GM12801 (cell line): Measurements from ENCODE around the gene HIBADH.

Experiments used
- TF ChIP-seq, protein P1 (sequence below): IDR thresholded peaks from one replicate; pipeline ENCODE4 v1.5.1; 2011; ENCODE audit warnings: control low read depth; ENCODE audit not compliant: insufficient read length; ENCODE audit errors: extremely low read depth

The HIBADH gene

DNA sequence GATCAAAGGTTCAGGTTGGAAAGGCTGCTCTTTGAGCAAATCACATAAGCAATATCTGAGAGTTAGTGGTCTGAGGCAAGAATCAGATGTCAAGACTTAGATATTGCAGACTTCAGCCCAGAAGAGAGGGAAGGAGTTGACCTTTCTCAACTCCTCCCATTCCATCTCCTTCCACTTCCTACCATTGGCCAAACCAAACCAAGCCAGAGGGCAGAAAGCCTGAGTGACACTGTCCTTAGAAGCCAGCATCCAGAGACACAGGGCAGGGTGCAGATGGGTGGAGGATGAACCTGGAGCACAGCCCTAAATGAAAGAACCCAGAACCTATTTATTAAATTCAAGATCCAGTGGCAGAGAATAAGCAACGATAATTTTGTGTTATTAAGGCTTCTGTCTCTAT is 180.5 kb downstream of the HIBADH start:
- TF ChIP-seq, protein P1, sequence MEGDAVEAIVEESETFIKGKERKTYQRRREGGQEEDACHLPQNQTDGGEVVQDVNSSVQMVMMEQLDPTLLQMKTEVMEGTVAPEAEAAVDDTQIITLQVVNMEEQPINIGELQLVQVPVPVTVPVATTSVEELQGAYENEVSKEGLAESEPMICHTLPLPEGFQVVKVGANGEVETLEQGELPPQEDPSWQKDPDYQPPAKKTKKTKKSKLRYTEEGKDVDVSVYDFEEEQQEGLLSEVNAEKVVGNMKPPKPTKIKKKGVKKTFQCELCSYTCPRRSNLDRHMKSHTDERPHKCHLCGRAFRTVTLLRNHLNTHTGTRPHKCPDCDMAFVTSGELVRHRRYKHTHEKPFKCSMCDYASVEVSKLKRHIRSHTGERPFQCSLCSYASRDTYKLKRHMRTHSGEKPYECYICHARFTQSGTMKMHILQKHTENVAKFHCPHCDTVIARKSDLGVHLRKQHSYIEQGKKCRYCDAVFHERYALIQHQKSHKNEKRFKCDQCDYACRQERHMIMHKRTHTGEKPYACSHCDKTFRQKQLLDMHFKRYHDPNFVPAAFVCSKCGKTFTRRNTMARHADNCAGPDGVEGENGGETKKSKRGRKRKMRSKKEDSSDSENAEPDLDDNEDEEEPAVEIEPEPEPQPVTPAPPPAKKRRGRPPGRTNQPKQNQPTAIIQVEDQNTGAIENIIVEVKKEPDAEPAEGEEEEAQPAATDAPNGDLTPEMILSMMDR = no peak

DNA sequence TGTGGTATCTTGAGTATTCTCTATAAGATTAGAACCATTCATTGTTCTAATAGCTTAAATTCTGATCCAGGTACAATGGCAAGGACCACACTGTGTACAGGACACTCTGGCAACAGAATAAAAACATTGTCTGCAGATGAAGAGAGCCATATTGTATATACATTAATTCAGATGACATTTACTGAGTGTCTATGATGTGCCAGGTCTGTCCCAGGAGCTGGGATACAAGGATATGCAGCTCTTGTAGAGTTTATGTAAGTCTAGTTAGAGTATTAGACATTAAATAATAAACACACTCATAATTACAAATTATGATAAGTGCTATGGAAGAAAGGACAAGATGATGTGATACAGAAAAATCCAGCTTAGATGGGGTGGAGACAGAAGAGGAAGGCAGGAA is 184.1 kb downstream of the HIBADH start:
- TF ChIP-seq, protein P1 = no peak

DNA sequence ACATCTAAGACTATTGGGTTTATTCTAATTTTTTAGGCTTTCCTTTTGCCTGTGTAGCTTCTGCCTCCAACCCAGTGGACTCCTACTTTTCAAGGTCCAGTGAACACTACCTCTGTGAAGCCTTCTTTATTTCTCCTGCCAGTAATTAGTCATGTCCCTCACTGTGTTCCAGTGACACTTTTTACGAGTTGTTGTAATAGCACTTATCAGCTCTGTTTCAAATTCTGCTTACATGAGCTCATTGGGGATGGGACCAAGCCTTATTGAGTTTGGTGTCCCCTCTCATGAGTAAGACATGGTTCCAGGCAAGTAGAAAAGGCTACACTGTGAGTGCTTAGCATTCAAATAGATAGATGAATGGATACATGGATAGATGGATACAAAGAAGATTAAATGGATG is 184.6 kb downstream of the HIBADH start:
- TF ChIP-seq, protein P1 = no peak

DNA sequence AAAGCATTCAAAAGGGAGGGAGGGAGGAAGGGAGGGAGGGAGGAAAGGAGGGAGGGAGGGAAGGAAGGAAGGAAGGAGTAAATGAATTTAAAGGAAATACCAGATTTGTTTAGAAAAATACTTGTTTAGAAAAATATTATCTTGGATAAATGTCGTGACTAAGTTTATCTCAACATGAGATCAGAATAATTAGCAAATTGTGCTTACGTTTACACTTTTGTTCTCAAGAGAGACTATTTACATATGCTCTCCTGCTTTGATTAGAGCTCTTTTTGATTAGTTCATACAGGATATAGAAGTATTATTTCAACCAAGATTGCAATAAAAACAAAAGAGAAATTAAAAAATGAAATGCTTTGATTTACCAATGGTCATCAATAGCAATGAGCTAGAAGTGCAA is 186.2 kb downstream of the HIBADH start:
- TF ChIP-seq, protein P1 = no peak
